Left ventricle myocardium superior (tissue), 1 donor: ENCODE data around the gene TICAM1. TPM values are rescaled to one million over a fixed set of nuclear protein-coding genes. Genes with fewer than 3 reads are reported as not detected.
"Not testable (repeated sequence)": the region's sequence is repeated elsewhere in the genome, so short reads cannot be mapped to it uniquely, and the experiment has no call there.

Experiments
- ATAC-seq: fragments of 200-7000 bp; cut with Tn5 transposase; one replicate; pipeline ENCODE4 v1.9.1; 2020; ENCODE audit warnings: mild to moderate bottlenecking, moderate library complexity
- DNase-seq: peaks from one replicate; pipeline ENCODE4 v3.0.0-alpha.2; 2020
- intact Hi-C: fragments of 100-400 bp; cut with micrococcal nuclease; formaldehyde crosslinking; loops from one replicate; pipeline ENCODE4 v1.11.0; 2022
- microRNA-seq: library from miRNA; unstranded; fragments of <30 nt; microRNA quantifications from one replicate; pipeline ENCODE4 v1.2.0, GENCODE V29; 2020; ENCODE audit warnings: borderline number of aligned reads
- total RNA-seq: library from RNA; stranded (reverse); fragmentation: NEBNext Ultra II Directional; extraction: Animal tissue kit (Norgen Biotek cat#: 25700); gene quantifications from one replicate; pipeline ENCODE4 v1.2.1, GENCODE V29; 2021
- donor health status: DM: no; HTN: yes; CAD: no; lungs with severe emphysema.

Gene TICAM1
- total RNA-seq, 1 donor from 2014 or later: 6.2 TPM

GRCh38 chr19:4780860-4781259 is 50.7 kb downstream of the TICAM1 start:
- ATAC-seq: no peak
- intact Hi-C loops: no loop called here
- no peak for DNase-seq

- DNase-seq, ATAC-seq, intact Hi-C loops: not testable (repeated sequence)
Measured at GRCh38 chr19:4778124-4778523, 53.4 kb downstream of the TICAM1 start.

- ATAC-seq (no peak), DNase-seq (no peak)
- intact Hi-C loops: no loop called here
Measured at GRCh38 chr19:4776436-4777211, 54.9 kb downstream of the TICAM1 start.

GRCh38 chr19:4775627-4776152 is 55.8 kb downstream of the TICAM1 start:
- intact Hi-C loops: no loop called here
- DNase-seq (no peak), ATAC-seq (no peak)

GRCh38 chr19:4774136-4774535 is 57.4 kb downstream of the TICAM1 start:
- intact Hi-C loops: no loop called here
- DNase-seq (no peak), ATAC-seq (no peak)

GRCh38 chr19:4773047-4773640 is 58.4 kb downstream of the TICAM1 start:
- no peak for ATAC-seq
- no peak for DNase-seq
- intact Hi-C loops: no loop called here

- ATAC-seq (no peak), DNase-seq (no peak)
- intact Hi-C loops: no loop called here
Measured at GRCh38 chr19:4772566-4772965, 58.9 kb downstream of the TICAM1 start.

GRCh38 chr19:4768934-4769777 is 62.4 kb downstream of the TICAM1 start:
- intact Hi-C loops: no loop called here
- DNase-seq (peak; percentile 78), ATAC-seq (peak; percentile 81)

Small RNA genes within 50 kb of the gene (microRNA-seq; reads per million reads assigned to microRNA genes)
- gene MIR7-3: not detected

Other genes starting within 250 kb of the TICAM1 start
- gene TNFAIP8L1, start 192.2 kb downstream of the TICAM1 start, total RNA-seq: 4.8 TPM
- 27.0 TPM for gene MYDGF, start 161.4 kb downstream of the TICAM1 start, total RNA-seq
- gene DPP9, start 107.9 kb downstream of the TICAM1 start, total RNA-seq: 53.9 TPM
- 49.6 TPM for gene FEM1A, start 40.0 kb downstream of the TICAM1 start, total RNA-seq
- gene PLIN3, start 36.0 kb upstream of the TICAM1 start, total RNA-seq: 25.8 TPM
- not detected for gene ARRDC5, start 71.2 kb upstream of the TICAM1 start, total RNA-seq
- gene UHRF1, start 77.8 kb upstream of the TICAM1 start, total RNA-seq: 1.5 TPM
- gene KDM4B, start 137.4 kb upstream of the TICAM1 start, total RNA-seq: 36.4 TPM